ENCODE data around the gene PPP2R5D.

Gene PPP2R5D

GRCh38 chr6:43054206-43054943 lies 70.0 kb downstream of the PPP2R5D start:
- no peak for TF ChIP-seq POLR2A (IDR thresholded peaks at IDR 0.05; ENCODE audit: low read depth, low read length)
- TF ChIP-seq POLR2AphosphoS5 (IDR thresholded peaks at IDR 0.05; ENCODE audit: low read depth, low read length) = no peak
- no peak for TF ChIP-seq TAF1 (IDR thresholded peaks at IDR 0.05; ENCODE audit: borderline replicate concordance, low read depth, low read length)
- DNase-seq (ENCODE audit: insufficient read length) (no peak), FAIRE-seq (no peak)

- FAIRE-seq = no peak
- TF ChIP-seq POLR2AphosphoS5 (IDR thresholded peaks at IDR 0.05; ENCODE audit: low read depth, low read length) = no peak
- no peak for TF ChIP-seq TAF1 (IDR thresholded peaks at IDR 0.05; ENCODE audit: borderline replicate concordance, low read depth, low read length)
- TF ChIP-seq POLR2A (IDR thresholded peaks at IDR 0.05; ENCODE audit: low read depth, low read length) = no peak
Observed at GRCh38 chr6:43055966-43056365, 71.6 kb downstream of the PPP2R5D start.

GRCh38 chr6:43058531-43058930 lies 74.2 kb downstream of the PPP2R5D start:
- FAIRE-seq = no peak

More at GRCh38 chr6:43055966-43056365, 71.6 kb downstream of the PPP2R5D start:
- no peak for DNase-seq (ENCODE audit: insufficient read length)

GRCh38 chr6:43059168-43060033 lies 75.0 kb downstream of the PPP2R5D start, which contains the start of the genes KLC4 and MRPL2:
KLC4 (plus strand) TSS chr6:43059631; CDS start chr6:43061336, 1,705 bp downstream.
MRPL2 (minus strand) TSS chr6:43059434; CDS start chr6:43059381, 53 bp downstream.
- peak; percentile 84 for FAIRE-seq
- peak; percentile 90 for TF ChIP-seq POLR2A (IDR thresholded peaks at IDR 0.05; ENCODE audit: low read depth, low read length)
- TF ChIP-seq TAF1 (IDR thresholded peaks at IDR 0.05; ENCODE audit: borderline replicate concordance, low read depth, low read length) = 0 out of 2 replicates have a peak, but pooled peaks have one; percentile 20
- peak; percentile 87 for TF ChIP-seq POLR2AphosphoS5 (IDR thresholded peaks at IDR 0.05; ENCODE audit: low read depth, low read length)
- DNase-seq (ENCODE audit: insufficient read length) = peak; percentile 98

More at GRCh38 chr6:43058531-43058930, 74.2 kb downstream of the PPP2R5D start:
- no peak for TF ChIP-seq TAF1 (IDR thresholded peaks at IDR 0.05; ENCODE audit: borderline replicate concordance, low read depth, low read length)
- TF ChIP-seq POLR2AphosphoS5 (IDR thresholded peaks at IDR 0.05; ENCODE audit: low read depth, low read length) = no peak; the same call in 1 of the 2 replicates
- TF ChIP-seq POLR2A (IDR thresholded peaks at IDR 0.05; ENCODE audit: low read depth, low read length) = no peak
- no peak for DNase-seq (ENCODE audit: insufficient read length)

- no peak for DNase-seq (ENCODE audit: insufficient read length)
- FAIRE-seq = no peak
- TF ChIP-seq POLR2AphosphoS5 (IDR thresholded peaks at IDR 0.05; ENCODE audit: low read depth, low read length) = no peak
- no peak for TF ChIP-seq TAF1 (IDR thresholded peaks at IDR 0.05; ENCODE audit: borderline replicate concordance, low read depth, low read length)
Observed at GRCh38 chr6:43060034-43060754, 75.8 kb downstream of the PPP2R5D start.

GRCh38 chr6:43060755-43061633 lies 76.6 kb downstream of the PPP2R5D start:
- FAIRE-seq = no peak
- TF ChIP-seq TAF1 (IDR thresholded peaks at IDR 0.05; ENCODE audit: borderline replicate concordance, low read depth, low read length) (no peak), POLR2AphosphoS5 (IDR thresholded peaks at IDR 0.05; ENCODE audit: low read depth, low read length) (no peak)
- DNase-seq (ENCODE audit: insufficient read length) = no peak

- DNase-seq (ENCODE audit: insufficient read length) (no peak), FAIRE-seq (no peak)
- no peak for TF ChIP-seq POLR2AphosphoS5 (IDR thresholded peaks at IDR 0.05; ENCODE audit: low read depth, low read length)
- no peak for TF ChIP-seq POLR2A (IDR thresholded peaks at IDR 0.05; ENCODE audit: low read depth, low read length)
- no peak for TF ChIP-seq TAF1 (IDR thresholded peaks at IDR 0.05; ENCODE audit: borderline replicate concordance, low read depth, low read length)
Observed at GRCh38 chr6:43061861-43062260, 77.5 kb downstream of the PPP2R5D start.

All from GM12892 (cell line).